NAMALWA (cell line): ENCODE measurements around the gene NT5C2.
"Not testable (repeated sequence)": the region's sequence is repeated elsewhere in the genome, so short reads cannot be mapped to it uniquely, and the experiment has no call there.

Experiments
- DNase-seq: peaks from one replicate; pipeline ENCODE4 v3.0.0-alpha.2; 2015; ENCODE audit warnings: low spot score

NT5C2 gene

DNA sequence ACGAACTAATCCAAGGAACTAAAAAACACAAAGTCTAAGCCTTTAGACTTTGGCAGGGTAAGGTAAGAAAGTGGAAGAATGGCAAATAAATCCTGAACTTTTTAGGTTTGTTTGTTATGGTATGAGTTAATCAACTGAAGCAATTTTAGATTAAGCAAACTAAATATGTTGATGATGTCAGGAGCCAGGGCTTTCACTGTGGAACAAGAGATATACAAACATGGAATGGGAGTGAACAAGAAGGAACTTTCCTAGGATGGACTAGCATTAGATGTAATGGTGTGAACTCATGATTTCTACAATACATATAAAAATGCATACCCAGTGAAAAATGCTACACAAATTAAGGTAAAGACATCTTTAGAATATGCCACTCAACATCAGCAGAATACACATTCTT is 35.8 kb downstream of the NT5C2 start:
- DNase-seq = no peak

DNA sequence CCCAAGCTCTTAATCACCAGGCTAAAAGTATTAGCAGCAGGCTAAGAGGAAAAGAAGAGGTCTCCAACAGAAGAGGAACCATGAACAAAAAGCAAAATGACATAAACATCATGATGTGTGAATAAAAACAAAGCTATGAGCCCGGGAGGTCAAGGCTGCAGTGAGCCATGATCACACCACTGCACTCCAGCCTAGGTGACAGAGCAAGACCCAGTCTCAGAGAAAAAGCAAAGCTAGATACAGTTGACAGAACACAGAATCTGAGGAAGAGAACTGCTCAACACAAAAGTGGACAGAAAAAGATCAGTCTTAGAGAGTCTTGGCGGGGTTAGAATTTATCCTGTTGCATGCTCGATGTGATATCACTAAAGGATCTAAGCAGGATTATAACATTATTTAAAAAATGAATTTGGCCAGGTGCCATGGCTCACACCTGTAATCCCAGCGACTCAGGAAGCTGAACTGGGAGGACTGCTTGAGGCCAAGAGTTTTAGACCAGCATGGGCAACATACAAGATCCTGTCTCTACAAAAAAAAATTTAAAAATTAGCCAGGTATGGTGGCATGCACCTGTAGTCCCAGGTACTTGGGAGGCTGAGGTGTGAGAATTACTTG is 37.5 kb downstream of the NT5C2 start:
- no peak for DNase-seq

- DNase-seq = no peak
These were observed 38.4 kb downstream of the NT5C2 start for GRCh38 chr10:103154521-103155299.

DNA sequence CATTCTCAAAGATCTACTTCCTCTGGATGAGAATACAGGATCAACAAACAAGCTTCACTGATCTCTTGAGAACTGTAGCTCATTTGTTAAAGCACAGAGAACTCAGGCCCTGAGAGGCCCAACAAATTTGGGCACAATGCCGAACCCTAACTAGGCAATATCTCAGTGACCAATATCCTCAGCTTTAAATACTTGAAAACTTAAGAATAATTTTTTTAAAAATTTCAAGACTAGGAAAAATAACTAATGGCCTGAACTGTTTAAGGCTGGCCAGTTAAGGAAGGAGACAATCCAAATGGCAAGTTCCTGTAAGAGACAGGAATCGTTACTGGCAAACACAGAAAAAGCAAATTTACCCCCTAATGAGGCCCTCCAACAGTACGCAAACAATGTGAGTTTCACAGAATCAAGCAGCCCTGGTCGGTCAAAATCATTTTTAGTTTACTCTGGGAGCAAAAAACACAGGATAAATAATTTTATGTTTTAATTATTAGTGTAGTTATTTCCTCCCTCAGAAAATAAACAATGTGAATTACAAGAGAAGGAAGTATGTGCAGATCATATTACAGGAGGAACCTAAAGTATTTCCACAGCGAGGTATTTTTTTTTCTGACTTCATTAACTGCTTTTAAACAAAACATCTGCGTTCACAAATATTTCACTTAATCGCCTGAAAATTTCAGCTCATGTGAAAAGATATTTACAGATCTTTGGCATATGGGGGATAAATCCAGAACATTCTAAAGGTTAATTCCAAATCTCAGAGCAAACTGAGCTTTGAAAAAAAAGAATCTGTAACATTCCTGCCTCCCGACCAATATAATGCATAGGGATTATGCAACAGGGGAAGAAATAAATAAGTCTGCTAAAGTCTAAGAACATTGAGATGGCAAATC is 39.5 kb downstream of the NT5C2 start:
- no peak for DNase-seq

- no peak for DNase-seq
These were observed 43.0 kb downstream of the NT5C2 start for GRCh38 chr10:103149991-103150622.

DNA sequence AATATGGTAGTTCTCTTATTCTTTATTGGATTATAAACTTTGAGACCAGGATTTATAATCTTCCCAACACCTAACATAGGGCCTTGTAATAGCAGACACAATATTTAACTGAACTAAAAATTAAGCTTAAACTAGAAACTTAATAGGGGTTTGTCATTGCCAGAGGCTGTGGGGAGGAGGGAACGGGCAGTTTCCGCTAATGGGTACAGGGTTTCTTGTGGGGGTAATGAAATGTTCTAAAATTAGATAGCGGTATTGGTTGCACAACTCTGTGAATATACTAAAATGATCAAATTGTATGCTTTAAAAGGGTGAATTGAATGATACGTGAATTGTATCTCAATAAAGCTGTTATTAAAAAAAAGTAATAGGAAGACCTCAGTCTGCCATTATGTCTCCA is 45.4 kb downstream of the NT5C2 start:
- no peak for DNase-seq

- DNase-seq = no peak
These were observed 47.1 kb downstream of the NT5C2 start for GRCh38 chr10:103145860-103146466.

DNA sequence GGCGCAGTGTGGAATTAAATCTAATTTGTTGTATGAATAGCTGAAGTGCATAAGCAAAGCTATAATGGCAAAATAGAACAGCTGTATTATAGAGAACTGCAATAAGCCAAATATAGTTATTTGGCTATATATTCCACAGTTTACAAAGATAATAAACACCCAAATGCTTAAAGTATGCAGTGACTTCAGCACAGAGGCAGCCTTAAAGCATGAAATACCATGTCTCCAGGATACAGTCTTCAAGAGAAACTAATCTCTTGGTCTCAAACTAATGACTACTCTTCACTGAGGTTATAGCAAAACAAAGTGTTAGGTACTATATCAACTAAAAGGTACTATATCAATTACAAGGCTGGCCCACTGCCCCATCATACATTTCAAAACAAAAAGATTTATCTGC is 48.0 kb downstream of the NT5C2 start:
- DNase-seq = no peak

DNA sequence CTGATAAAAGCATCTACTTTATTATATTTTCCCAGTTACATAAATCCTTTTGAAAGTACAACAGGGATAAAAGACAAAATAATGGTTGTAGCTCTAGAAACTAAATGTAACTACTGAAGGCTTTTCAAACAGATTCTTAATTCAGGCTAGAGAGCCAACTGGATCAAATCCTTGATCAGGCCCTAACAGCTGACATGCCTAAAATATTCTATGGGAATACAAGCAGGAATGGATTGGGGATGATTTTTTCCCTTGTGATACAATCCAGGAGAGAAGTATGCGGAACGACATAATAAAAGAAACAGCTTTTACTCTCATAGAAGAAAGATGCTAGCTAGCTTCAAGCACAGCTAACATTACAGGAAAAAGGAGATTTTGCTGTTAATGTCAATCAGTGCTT is 49.0 kb downstream of the NT5C2 start:
- DNase-seq = no peak

DNA sequence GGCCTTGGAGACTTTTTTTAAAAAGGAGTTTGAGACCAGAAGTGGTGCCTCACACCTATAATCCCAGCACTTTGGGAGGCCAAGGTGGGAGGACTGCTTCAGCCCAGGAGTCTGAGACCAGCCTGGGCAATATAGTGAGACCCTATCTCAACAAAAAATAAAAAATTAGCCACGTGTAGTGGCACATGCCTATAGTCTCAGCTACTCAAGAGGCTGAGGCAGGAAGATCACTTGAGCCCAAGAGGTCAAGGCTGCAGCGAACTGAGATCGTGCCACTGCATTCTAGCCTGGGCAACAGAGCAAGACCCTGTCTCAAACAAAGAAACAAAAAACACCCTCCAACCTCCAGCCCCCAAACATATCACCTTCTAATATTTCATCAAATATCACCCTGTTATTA is 49.4 kb downstream of the NT5C2 start:
- DNase-seq = not testable (repeated sequence)

- DNase-seq = no peak
These were observed 51.1 kb downstream of the NT5C2 start for GRCh38 chr10:103141950-103142349.

DNA sequence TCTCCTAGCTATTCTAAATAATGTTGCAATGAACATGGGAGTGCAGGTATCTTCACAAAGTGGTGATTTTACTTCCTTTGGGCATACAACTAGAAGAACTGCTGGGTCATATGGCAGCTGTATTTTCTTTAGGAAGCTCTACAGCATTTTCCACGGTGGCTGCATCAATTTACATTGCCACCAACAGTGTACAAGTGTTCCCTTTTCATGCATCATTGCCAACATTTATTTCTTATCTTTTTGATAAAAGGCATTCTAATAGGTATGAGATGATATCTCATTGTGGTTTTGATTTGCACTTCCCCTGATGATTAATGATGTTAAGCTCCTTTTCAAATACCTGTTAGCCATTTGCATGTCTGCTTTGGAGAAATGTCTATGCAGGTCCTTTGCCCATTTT is 52.6 kb downstream of the NT5C2 start:
- DNase-seq = no peak

GRCh38 chr10:103139803-103140202 is 53.3 kb downstream of the NT5C2 start:
- DNase-seq = no peak

GRCh38 chr10:103135168-103135567 is 57.9 kb downstream of the NT5C2 start:
- not testable (repeated sequence) for DNase-seq

- DNase-seq = no peak
These were observed 62.2 kb downstream of the NT5C2 start for GRCh38 chr10:103130910-103131309.

GRCh38 chr10:103130180-103130579 is 62.9 kb downstream of the NT5C2 start:
- DNase-seq = not testable (repeated sequence)

DNA sequence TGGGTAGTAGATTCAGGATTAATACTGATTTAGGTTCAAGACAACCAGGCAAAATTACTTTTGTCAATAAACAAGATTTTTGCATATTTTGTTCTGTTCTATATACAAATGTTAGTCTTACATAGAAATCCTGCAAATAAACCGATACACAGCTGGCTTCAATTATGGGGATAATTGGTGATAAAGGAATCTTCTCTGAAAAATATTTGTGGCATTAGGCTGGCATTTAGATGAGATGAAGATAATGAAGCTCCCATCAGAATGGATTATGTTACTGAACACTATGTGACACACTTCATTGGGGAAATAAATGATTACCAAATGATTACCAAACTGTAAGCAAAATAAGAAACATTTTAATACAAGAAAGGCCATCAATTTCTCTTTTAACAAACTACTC is 65.8 kb downstream of the NT5C2 start:
- no peak for DNase-seq

GRCh38 chr10:103125323-103126267 is 67.5 kb downstream of the NT5C2 start:
- DNase-seq = no peak

DNA sequence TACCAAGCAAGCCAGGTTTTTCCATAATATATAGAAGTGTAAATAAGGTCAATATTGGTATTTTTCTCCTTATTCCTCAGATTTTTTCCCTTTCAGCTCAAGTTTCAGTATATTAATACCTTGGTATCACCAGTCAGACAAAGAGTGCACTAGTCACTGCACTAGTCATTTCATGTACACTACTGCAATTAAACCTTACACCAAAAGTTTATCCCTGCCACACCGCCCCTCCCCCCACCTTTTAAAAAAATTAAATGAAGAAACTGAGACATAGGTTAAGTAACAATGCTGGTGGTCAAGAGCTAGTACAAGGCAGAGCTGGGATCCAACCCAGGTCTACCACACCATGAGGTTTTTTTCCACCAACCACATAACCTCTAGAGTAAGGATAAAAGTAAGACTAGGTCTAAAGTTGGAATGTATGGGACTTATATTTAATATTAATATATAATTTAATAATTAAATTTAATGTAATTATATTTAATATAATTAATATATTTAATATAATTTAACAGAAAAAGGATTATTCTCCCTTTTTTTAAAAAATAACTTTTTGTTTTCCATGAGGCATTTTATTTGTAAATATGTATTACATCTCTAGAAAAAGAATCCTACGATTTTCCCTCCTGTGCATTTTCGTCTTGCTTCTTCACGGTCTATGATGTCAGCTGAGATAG is 68.5 kb downstream of the NT5C2 start:
- DNase-seq = no peak
